Nephron (organoid): ENCODE measurements around the gene GTPBP2.
"Not testable (repeated sequence)": the region's sequence is repeated elsewhere in the genome, so short reads cannot be mapped to it uniquely, and the experiment has no call there.

Source experiments
- H3K27ac Mint-ChIP-seq, 3 experiments: 2 replicates each; pipeline ENCODE4 v1.8.0; 2020; ENCODE audit warnings: mixed read lengths in 3 of 3, mild to moderate bottlenecking in 2 of 3, moderate library complexity in 1 of 3
- H3K27me3 Mint-ChIP-seq: 2 replicates; pipeline ENCODE4 v1.8.0; 2021; ENCODE audit warnings: low read depth, mild to moderate bottlenecking, moderate library complexity, mixed read lengths
- H3K36me3 Mint-ChIP-seq: 2 replicates; pipeline ENCODE4 v1.8.0; 2020; ENCODE audit warnings: low read depth, mixed read lengths
- H3K4me1 Mint-ChIP-seq: 2 replicates; pipeline ENCODE4 v1.8.0; 2020; ENCODE audit warnings: mixed read lengths
- H3K4me3 Mint-ChIP-seq, 3 experiments: 2 replicates each; pipeline ENCODE4 v1.8.0; 2020; ENCODE audit warnings: mild to moderate bottlenecking in 3 of 3, mixed read lengths in 3 of 3, moderate library complexity in 2 of 3
- H3K9me3 Mint-ChIP-seq: 2 replicates; pipeline ENCODE4 v1.8.0; 2020; ENCODE audit warnings: mixed read lengths
- TF ChIP-seq, protein P1 (sequence below), 3 experiments: fragments of 200-600 bp; sonication (generic); IDR thresholded peaks; one replicate each; pipeline ENCODE4 v1.5.0; 2021; ENCODE audit warnings: antibody characterized with exemption in 3 of 3; ENCODE audit not compliant: unreplicated experiment in 3 of 3

The GTPBP2 gene

GRCh38 chr6:43666196-43666920, 37.3 kb upstream of the GTPBP2 start:
- Mint-ChIP-seq H3K27me3 (no peaks in the 10 kb centered on the region), H3K36me3 (peaks cover 12% of the 10 kb centered on the region), H3K4me3 (no peak overlapping the region), H3K9me3 (peaks cover 5% of the 10 kb centered on the region), H3K27ac (peak overlapping the region in 2 of 3 experiments; percentile 23 to 95), H3K4me1 (peaks cover 58% of the 10 kb centered on the region)
- TF ChIP-seq, protein P1, sequence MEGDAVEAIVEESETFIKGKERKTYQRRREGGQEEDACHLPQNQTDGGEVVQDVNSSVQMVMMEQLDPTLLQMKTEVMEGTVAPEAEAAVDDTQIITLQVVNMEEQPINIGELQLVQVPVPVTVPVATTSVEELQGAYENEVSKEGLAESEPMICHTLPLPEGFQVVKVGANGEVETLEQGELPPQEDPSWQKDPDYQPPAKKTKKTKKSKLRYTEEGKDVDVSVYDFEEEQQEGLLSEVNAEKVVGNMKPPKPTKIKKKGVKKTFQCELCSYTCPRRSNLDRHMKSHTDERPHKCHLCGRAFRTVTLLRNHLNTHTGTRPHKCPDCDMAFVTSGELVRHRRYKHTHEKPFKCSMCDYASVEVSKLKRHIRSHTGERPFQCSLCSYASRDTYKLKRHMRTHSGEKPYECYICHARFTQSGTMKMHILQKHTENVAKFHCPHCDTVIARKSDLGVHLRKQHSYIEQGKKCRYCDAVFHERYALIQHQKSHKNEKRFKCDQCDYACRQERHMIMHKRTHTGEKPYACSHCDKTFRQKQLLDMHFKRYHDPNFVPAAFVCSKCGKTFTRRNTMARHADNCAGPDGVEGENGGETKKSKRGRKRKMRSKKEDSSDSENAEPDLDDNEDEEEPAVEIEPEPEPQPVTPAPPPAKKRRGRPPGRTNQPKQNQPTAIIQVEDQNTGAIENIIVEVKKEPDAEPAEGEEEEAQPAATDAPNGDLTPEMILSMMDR (IDR thresholded peaks at IDR 0.05; ENCODE audit: unreplicated experiment in 3 of 3), result no peak

DNA sequence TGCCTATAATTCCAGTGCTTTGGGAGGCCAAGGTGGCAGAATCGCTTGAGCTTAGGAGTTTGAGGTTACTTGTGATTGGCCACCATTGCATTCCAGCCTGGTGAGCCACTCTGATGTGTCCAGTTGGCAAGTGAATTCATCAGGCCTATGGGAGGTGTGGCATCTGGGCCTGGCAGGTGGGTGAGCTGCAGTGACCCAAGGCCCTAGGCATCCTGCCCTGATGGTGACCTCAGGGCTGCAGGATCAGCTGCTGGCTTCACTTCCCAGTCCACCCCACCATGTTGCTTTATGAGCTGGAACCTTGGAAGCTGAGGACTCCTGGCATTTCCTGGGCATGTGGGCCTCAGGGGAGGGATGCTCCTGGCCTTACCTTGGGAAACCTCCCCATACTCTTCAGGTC, 36.3 kb upstream of the GTPBP2 start:
- no peak overlapping the region for H3K27ac Mint-ChIP-seq
- H3K36me3 Mint-ChIP-seq, result peaks cover 13% of the 10 kb centered on the region
- no peaks in the 10 kb centered on the region for H3K27me3 Mint-ChIP-seq
- H3K9me3 Mint-ChIP-seq, result peaks cover 11% of the 10 kb centered on the region
- TF ChIP-seq, protein P1 (IDR thresholded peaks at IDR 0.05; ENCODE audit: unreplicated experiment in 3 of 3), result no peak
- peaks cover 48% of the 10 kb centered on the region for H3K4me1 Mint-ChIP-seq
- no peak overlapping the region for H3K4me3 Mint-ChIP-seq

- H3K27me3 Mint-ChIP-seq, H3K4me3 Mint-ChIP-seq, H3K27ac Mint-ChIP-seq: not testable (repeated sequence)
- Mint-ChIP-seq H3K4me1 (peaks cover 24% of the 10 kb centered on the region), H3K9me3 (peaks cover 15% of the 10 kb centered on the region), H3K36me3 (peaks cover 11% of the 10 kb centered on the region)
These were observed 33.9 kb upstream of the GTPBP2 start for GRCh38 chr6:43662948-43663347.

- TF ChIP-seq, protein P1 (IDR thresholded peaks at IDR 0.05; ENCODE audit: unreplicated experiment in 3 of 3), result no peak
- H3K4me1 Mint-ChIP-seq, result no peaks in the 10 kb centered on the region
- no peak overlapping the region for H3K27ac Mint-ChIP-seq
- H3K36me3 Mint-ChIP-seq, result peaks cover 20% of the 10 kb centered on the region
- H3K27me3 Mint-ChIP-seq, result no peaks in the 10 kb centered on the region
- H3K4me3 Mint-ChIP-seq, result no peak overlapping the region
- H3K9me3 Mint-ChIP-seq, result peaks cover 15% of the 10 kb centered on the region
These were observed 29.1 kb upstream of the GTPBP2 start for GRCh38 chr6:43658161-43658560.

GRCh38 chr6:43657221-43657802, 28.2 kb upstream of the GTPBP2 start:
- TF ChIP-seq, protein P1 (IDR thresholded peaks at IDR 0.05; ENCODE audit: unreplicated experiment in 3 of 3), result no peak
- H3K4me1 Mint-ChIP-seq, result no peaks in the 10 kb centered on the region
- H3K9me3 Mint-ChIP-seq, result peaks cover 15% of the 10 kb centered on the region
- H3K27ac Mint-ChIP-seq, result no peak overlapping the region
- H3K4me3 Mint-ChIP-seq, result no peak overlapping the region
- peaks cover 20% of the 10 kb centered on the region for H3K36me3 Mint-ChIP-seq
- H3K27me3 Mint-ChIP-seq, result no peaks in the 10 kb centered on the region

- H3K27ac Mint-ChIP-seq, H3K9me3 Mint-ChIP-seq, H3K27me3 Mint-ChIP-seq, H3K4me3 Mint-ChIP-seq, H3K4me1 Mint-ChIP-seq, H3K36me3 Mint-ChIP-seq: not testable (repeated sequence)
These were observed 23.8 kb upstream of the GTPBP2 start for GRCh38 chr6:43652822-43653221.

DNA sequence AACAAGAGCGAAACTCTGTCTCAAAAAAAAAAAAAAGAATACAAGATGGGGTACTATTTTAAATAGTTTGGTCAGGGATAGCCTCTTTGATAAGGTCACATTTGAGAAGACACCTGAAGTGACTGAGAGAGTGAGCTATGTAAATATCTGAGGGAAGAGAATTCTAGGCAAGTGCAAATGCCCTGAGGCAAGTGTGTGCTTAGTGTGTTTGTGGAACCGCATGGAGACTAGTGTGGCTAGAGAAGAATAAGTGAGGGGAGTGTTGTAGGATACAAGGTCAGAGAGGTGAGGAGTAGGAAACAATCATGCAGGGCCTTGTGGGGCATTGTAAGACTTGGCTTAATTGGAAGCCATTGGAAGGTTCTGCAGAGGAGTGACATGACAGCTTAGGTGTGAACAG, 19.2 kb upstream of the GTPBP2 start:
- Mint-ChIP-seq H3K36me3 (no peaks in the 10 kb centered on the region), H3K4me3 (no peak overlapping the region), H3K4me1 (peaks cover 5% of the 10 kb centered on the region), H3K9me3 (no peaks in the 10 kb centered on the region), H3K27me3 (no peaks in the 10 kb centered on the region), H3K27ac (no peak overlapping the region)
- TF ChIP-seq, protein P1 (IDR thresholded peaks at IDR 0.05; ENCODE audit: unreplicated experiment in 3 of 3), result no peak
